SKM-1 (cell line): ENCODE data around the gene MRS2.

Experiments used
- DNase-seq: peaks from one replicate; lab custom pipeline; 2025; ENCODE audit not compliant: unreplicated experiment; lab: John Stamatoyannopoulos, UW

Gene MRS2

DNA sequence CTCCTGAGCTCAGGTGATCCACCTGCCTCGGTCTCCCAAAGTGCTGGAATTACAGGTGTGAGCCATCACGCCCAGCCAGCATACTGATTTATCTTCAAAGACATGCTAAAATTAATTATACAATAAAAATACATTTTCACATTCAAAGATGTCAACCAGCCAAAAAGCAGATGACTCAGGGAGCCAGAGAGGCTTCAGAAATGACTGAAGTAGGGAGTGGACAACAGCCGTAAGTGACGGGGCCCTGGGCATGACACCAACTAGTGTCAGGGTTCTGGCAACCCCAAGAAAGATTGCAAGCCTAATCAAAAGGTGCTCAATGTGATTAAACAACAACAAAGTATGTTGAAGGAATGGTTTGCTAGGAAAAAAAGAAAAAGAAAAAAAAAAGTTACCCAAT, 58.2 kb downstream of the MRS2 start:
- no peak for DNase-seq

DNA sequence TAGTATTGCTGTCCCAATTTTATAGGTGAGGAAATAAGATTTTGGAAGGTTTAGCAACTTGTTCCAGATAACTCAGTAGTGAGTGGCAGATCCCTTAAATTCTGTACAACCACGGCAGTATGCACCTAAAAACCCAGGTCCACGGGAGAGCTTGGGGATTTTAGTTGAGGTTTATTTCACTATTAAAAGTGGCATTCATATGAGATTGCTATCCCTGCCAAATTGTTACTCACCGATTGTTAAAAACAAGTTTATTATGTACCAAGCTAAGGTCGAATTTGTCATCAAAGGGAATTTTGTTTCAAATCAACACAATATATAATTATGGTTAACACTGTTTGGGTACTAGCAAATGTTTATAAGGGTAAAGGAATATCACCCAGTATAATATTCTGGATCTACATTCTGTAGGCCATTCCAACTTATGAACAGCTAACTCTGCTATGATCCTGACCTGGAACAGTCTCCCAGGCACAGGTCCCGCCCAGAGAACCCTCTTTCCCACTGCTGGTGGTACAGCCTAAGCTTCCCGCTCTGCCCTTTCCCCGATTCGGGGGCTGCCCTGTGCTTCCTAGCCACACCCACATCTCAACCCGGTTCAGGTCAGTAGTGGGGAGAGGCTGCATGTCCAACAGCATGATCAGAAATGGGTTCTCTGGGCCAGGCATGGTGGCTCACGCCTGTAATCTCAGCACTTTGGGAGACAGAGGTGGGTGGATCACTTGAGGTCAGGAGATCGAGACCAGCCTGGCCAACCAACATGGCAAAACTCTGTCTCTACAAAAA, 61.7 kb downstream of the MRS2 start:
- no peak for DNase-seq

DNA sequence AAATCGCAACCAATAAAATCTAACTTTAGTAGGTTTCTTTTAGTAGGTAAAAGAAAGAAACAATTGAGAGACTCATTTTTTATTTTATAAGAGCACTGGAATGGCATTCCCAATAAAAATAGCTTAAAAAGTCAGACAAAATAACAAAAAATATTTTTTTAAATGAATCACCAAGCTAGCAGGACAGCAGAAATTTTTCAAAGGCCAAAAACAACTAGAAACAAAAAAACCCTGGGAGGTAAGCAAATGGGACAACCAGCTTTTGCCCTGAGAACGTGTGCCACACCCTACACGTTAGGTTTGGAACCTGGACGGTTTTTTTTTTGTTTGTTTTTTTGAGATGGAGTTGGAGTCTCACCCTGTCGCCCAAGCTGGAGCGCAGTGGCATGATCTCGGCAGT, 67.1 kb downstream of the MRS2 start:
- DNase-seq, result no peak

DNA sequence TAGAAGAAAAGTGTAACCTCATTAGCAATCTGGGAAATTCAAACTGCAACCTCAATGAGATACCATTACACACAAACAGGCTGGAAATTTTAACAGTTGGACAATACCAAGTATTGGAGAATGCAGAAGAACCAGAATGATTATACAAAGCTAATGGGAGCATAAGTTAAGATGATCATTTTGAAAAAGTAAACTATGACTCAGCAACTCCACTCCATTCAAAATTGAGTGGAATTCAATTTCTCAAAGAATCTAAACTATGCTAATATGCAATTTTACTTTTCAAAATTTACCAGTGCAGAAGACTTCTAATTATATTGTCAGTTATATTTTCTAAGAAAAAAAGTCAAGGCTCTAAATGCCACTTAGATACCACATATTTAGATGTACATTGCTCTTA, 69.4 kb downstream of the MRS2 start:
- no peak for DNase-seq
